ENCODE measurements around the gene GALNT18.

The GALNT18 gene

GRCh38 chr11:11486002-11486401 is 135.8 kb downstream of the GALNT18 start:
- POLR2A ChIA-PET: no interaction called here
- TF ChIP-seq CTCF (IDR thresholded peaks at IDR 0.05; ENCODE audit: control extremely low read depth, extremely low read depth, low read depth, missing control alignments): no peak
- DNase-seq (ENCODE audit: extremely low spot score): no peak
- CTCF ChIA-PET: interaction anchor here (1.4 kb wide), 1 partner anchor 53 kb away, joined by 3 read pairs; no protein-coding TSS in a partner anchor

GRCh38 chr11:11483627-11484026 is 138.2 kb downstream of the GALNT18 start:
- DNase-seq (ENCODE audit: extremely low spot score): no peak
- no peak for TF ChIP-seq CTCF (IDR thresholded peaks at IDR 0.05; ENCODE audit: control extremely low read depth, extremely low read depth, low read depth, missing control alignments)
- ChIA-PET POLR2A (no interaction called here), CTCF (interaction anchor here (1.0 to 2.1 kb wide), 4 partner anchors 9 to 124 kb away, joined by 3 to 7 read pairs (median 4); no protein-coding TSS in a partner anchor)

GRCh38 chr11:11482730-11483129 is 139.1 kb downstream of the GALNT18 start:
- DNase-seq (ENCODE audit: extremely low spot score): no peak
- no peak for TF ChIP-seq CTCF (IDR thresholded peaks at IDR 0.05; ENCODE audit: control extremely low read depth, extremely low read depth, low read depth, missing control alignments)
- POLR2A ChIA-PET: no interaction called here
- CTCF ChIA-PET: interaction anchor here (0.9 to 2.1 kb wide), 3 partner anchors 10 to 125 kb away, joined by 3 to 7 read pairs (median 3); no protein-coding TSS in a partner anchor

- no peak for TF ChIP-seq CTCF (IDR thresholded peaks at IDR 0.05; ENCODE audit: control extremely low read depth, extremely low read depth, low read depth, missing control alignments)
- ChIA-PET CTCF (interaction anchor here (1.6 kb wide), 1 partner anchor 13 kb away, joined by 4 read pairs; no protein-coding TSS in a partner anchor), POLR2A (no interaction called here)
- DNase-seq (ENCODE audit: extremely low spot score): no peak
Measured at GRCh38 chr11:11481371-11481770, 140.4 kb downstream of the GALNT18 start.

- no peak for DNase-seq (ENCODE audit: extremely low spot score)
- ChIA-PET CTCF (interaction anchor here (1.6 kb wide), 1 partner anchor 13 kb away, joined by 4 read pairs; no protein-coding TSS in a partner anchor), POLR2A (no interaction called here)
- TF ChIP-seq CTCF (IDR thresholded peaks at IDR 0.05; ENCODE audit: control extremely low read depth, extremely low read depth, low read depth, missing control alignments): no peak
Measured at GRCh38 chr11:11480971-11481370, 140.8 kb downstream of the GALNT18 start.

- no peak for DNase-seq (ENCODE audit: extremely low spot score)
- CTCF ChIA-PET: no interaction called here
- TF ChIP-seq CTCF (IDR thresholded peaks at IDR 0.05; ENCODE audit: control extremely low read depth, extremely low read depth, low read depth, missing control alignments): no peak
- POLR2A ChIA-PET: no interaction called here
Measured at GRCh38 chr11:11478687-11479086, 143.1 kb downstream of the GALNT18 start.
